Hindlimb muscle (tissue), 1 donor: Measurements from ENCODE around the gene PRKCG. TPM values are rescaled to one million over a fixed set of nuclear protein-coding genes. Genes with fewer than 3 reads are reported as not detected.

Source experiments
- DNase-seq: peaks from one replicate; pipeline ENCODE4 v3.0.0-alpha.2; 2013
- polyA plus RNA-seq: library from polyadenylated mRNA; unstranded; fragments of 120-200 nt; gene quantifications from one replicate; pipeline ENCODE4 v1.2.1, GENCODE V29; 2013; ENCODE audit not compliant: insufficient read length

Gene PRKCG
- polyA plus RNA-seq, 1 donor, result 0.43 TPM

DNA sequence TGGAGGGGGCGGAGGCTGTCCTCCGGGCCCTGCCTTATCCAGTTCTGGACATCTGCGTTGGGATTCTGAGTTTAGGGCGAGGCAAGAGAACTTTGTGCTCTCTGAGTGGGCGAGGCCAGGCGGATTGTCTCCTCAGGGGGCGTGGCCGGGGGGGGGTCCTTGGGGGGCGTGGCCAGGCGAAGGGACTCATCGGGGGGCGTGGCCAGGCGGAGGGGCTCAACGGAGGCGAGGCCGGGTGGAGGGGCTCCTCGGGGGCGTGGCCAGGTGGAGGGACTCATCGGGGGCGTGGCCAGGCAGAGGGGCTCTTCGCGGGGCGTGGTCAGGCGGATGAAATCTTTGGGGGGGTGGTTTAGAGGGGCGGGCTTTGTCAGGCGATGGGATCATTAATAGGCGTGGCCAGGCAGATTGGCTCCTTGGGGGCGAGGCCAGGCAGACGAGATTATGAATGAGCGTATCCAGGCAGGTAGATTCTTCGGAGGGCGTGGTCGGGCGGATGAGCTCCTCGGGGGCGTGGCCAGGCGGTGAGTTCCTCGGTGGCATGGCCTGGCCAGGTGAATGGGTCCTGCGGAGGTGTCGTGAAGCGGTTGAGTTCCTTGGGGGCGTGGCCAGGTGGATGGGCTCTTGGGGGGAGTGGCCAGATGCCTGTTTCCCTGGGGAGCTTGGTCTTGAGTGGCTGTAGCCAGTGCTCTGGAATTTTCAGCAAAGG lies 16.8 kb downstream of the PRKCG start:
- DNase-seq, result no peak

DNA sequence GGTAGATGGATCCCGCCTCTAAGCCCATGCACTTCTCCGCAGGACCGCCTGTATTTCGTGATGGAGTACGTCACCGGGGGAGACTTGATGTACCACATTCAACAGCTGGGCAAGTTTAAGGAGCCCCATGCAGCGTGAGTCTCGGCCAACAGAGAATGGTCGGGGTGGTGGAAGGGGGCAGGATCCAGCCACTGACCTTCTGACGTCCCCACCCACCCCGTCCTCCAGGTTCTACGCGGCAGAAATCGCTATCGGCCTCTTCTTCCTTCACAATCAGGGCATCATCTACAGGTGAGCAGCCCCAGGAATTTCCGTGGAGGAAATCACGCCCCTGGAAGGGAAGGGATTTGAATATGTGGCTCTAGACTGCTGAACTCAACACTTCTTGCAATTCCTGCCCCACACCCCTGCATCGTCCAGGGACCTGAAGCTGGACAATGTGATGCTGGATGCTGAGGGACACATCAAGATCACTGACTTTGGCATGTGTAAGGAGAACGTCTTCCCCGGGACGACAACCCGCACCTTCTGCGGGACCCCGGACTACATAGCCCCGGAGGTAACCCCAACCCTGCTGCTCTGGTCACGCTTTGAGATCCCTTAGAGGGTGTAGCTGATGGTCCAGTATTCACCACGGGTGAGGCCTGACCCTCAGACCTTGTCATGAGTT lies 18.3 kb downstream of the PRKCG start:
- DNase-seq, result no peak

DNA sequence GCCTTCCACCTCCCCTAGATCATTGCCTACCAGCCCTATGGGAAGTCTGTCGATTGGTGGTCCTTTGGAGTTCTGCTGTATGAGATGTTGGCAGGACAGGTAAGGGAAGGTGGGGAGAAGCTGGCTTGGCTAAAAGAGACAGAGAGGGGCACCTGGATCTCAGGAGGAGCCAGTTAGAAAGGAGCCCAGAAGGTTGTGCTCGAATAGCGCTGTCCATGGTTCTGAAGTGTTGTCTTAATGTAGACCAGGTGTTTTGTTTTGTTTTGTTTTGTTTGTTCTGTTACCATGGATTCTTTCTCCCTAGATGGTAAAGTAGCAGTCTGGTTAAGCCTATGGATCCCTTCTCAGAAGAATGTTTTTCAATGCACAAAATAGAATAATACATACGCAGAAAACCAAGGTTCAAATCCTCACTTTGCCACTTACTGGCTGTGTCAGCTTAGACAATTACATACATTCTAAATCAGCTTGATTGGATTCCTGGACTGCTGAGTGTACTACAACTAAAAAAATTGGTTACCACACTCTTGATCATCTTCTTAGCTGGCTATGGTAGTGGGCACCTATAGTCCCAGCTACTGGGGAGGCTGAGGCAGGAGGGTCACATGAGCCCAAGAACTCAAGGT lies 21.2 kb downstream of the PRKCG start:
- peak; percentile 48 for DNase-seq

DNA sequence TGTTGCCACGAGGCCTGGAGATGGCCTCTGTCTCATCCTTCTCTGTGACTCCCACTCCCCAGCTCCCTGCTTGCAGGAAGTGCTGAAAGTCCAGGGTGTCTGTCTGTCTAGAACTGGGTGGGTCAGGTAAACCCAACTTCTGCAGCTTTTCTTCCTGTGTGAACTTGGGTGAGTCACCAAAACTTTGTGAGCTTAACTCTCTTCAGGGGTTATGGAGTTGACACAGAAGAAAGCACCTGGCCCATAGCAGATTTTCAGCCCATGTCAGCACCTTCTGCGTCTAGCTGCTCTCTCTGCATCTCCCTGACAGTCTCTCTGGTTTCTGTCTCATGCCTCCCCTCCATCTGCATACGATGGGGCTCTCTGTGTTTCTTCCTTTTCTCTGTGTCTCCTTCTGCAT lies 22.9 kb downstream of the PRKCG start:
- no peak for DNase-seq

DNA sequence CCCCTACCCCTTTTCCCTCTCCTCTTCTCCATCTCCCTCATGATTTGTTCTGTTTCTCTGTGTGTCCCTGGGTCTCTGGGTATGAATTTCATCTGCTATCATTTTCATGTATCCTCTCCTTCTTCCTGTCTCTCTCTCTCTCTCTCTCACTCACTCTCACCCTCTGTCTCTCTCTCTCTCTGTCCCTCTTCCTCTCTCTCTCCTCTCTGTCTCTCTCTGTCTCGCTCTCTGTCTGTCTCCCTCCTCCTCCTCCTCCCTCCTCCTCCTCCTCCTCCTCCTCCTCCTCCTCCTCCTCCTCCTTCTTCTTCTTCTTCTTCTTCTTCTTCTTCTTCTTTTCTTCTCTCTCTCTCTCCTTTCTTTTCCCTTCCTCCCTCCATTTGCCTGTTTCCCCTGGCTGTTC lies 23.8 kb downstream of the PRKCG start:
- DNase-seq, result no peak

DNA sequence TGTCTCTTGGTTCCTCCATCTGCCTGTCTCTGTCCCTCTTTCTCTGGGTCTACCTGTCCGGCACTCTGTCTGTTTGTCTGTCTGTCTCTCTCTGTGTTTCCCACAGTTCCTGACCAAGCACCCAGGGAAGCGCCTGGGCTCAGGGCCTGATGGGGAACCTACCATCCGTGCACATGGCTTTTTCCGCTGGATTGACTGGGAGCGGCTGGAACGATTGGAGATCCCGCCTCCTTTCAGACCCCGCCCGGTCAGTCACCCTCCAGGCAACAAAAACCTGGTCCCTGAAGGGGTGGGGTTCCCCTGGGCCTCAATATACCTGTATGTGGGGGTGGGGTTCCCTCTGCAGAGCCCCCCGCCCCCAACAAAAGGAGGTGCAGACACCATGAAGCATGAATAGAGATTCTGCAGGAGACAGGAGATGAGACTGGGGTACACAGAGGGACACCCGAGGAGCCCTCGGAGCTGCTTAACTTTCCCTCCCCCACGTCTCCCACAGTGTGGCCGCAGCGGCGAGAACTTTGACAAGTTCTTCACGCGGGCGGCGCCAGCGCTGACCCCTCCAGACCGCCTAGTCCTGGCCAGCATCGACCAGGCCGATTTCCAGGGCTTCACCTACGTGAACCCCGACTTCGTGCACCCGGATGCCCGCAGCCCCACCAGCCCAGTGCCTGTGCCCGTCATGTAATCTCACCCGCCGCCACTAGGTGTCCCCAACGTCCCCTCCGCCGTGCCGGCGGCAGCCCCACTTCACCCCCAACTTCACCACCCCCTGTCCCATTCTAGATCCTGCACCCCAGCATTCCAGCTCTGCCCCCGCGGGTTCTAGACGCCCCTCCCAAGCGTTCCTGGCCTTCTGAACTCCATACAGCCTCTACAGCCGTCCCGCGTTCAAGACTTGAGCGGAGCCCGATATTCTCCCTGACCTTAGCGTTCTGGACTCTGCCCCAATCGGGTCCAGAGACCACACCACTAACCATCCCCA lies 24.5 kb downstream of the PRKCG start:
- DNase-seq, result no peak

DNA sequence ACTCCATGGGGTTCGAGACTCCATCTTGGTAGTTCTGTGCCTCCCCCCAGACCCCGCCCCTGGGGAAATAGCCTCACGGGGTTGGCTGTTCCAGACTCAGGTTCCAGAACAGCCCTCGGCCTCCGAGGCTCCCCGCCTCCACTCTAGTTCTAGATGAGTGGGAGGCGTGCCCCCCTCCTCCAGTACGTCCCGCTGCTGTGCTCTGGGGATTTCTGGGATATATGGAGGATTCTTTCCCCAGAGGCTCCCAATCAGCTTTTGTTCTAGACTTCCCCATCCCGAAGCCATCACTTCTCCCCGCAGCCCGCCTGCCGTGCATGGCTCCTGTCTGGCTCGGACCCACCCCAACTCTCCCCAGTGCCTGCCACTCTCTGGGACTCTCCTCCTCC lies 25.2 kb downstream of the PRKCG start:
- no peak for DNase-seq

DNA sequence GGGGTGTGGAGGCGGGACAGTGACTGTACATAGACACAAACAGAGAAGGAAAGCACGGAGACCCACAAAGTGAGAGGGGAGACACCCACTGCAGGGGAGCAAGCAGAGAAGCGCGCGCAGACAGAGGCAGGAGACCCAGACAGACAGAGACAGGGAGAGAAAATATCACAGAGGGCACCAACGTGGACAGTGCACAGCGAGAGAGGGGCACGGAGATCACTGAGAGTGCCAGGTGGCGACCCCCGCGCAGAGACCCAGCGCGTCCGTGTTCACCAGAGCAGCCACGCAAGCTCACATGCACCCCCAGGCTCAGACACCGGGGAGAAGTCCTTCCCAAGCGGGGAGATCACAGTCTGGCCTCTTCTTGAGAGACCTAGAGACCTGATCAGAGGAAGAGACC lies 25.7 kb downstream of the PRKCG start:
- no peak for DNase-seq

DNA sequence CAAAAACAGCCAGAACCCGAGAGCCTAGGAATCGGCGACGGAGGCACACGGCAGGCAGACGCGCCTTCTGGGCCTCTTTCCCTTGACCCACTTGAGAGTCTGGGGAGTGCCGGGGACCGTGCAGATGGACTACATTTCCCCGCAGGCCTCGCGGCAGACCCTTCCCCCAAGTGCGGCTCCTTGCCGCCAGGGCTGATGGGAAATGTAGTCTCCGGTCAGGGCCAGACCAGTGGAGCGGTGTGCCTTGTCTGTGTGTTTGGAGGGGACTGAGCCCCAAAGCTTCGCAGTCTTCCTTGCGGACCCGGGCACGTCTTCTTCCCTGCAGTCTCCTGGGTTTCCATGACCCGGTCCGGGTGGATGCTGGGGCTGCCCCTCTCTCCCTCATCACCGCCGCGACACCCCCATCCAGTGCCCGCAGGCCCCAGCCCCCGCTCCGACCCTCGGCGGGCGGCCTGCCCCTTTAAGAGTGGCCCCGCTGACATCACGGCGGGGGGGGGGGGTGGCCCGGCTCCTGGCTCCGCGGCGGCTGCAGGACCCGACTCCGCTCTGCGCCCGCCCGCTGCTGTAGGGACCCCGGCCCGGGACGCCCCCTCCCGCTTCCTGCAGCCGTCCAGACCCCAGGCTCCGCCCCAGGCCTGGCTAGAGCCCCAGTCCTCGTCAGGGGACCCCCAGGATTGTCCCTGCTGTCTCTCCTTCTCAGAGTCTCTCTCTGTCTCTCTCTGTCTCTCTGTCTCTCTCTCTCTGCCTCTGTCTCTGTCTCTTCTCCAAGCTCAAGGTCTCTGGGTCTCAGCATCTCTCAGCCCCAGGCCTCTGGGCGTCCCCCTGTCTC lies 26.3 kb downstream of the PRKCG start:
- DNase-seq, result peak; percentile 32

DNA sequence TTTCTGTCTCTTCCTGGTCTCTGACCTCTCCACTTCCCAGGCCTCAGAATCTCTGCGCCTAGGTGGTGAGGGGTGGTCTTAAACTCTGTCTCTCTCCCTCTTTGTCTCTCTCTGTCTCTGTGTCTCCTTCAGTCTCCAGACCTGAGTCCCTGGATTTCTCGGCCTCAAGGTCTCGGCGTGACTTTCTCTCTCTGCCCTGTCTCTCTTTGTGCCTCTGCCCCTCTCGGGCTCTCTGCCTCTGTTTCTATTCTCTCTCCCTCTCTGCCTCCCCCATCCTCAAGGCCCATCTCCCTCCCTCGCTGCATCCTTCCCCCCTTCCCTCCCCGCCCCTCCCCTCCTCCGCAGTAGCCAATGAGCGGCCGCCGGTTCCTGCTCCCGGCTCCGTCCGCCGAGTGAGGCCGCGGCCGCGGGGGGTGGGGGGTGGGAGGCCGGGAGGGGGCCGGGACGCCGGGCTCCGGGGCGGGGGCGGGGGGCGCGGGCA lies 27.0 kb downstream of the PRKCG start, which contains the start of gene CACNG7:
CACNG7 (plus strand) TSS at position 344 of the 481 bp plus-strand sequence. CDS start 3,554 bp downstream, outside the sequence.
- no peak for DNase-seq

DNA sequence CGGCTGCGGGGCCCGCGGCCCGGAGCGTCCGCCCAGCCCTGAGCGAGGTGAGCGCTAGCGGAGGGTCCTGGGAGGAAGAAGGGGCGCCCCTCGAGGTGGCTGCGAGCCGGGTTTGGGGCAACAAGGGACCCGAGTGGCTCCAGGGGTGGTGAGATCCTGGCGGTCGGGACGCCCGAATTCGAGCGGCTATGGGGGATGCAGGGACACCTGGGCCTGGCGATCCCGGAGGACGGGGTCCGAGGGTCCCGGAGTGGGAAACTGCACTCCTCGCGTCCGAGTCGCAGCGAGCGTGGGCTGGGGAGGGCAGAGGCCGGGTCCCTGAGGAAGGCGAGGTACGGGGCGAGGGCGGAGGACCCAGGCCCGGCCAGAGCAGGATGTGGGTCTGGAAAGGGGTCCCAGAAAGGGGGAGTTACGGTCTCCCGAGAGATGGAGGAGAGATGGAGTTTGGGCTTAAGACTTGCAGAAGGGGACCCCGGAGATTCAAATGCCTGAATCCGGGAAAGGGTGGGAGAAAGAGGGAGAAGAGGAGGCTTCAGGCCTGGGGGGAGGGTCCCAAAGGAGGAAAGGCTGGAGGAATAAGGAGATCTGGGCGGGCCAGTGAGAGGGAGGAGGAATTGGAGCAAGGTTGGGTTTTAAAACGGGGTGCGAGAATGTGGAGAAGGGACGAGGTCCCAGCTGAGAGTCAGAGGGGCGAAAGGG lies 27.6 kb downstream of the PRKCG start:
- DNase-seq, result no peak

DNA sequence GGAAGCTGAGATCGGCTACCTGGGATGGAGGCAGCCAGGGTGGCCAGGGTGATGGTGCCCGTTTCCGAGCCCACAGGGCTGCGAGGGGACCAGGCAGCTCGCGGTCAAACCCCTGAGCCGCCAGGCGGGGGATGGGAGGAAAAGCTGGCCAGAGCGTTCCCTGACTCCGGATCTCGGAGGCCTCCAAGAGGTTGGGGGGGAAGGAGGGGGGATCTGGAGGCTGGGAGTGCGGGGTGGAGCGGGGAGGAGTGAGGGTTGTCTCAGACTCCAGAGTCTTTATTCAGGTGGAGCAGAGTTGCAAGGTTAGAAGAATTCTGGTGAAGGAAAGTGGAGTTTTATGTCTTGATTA lies 28.1 kb downstream of the PRKCG start:
- no peak for DNase-seq

DNA sequence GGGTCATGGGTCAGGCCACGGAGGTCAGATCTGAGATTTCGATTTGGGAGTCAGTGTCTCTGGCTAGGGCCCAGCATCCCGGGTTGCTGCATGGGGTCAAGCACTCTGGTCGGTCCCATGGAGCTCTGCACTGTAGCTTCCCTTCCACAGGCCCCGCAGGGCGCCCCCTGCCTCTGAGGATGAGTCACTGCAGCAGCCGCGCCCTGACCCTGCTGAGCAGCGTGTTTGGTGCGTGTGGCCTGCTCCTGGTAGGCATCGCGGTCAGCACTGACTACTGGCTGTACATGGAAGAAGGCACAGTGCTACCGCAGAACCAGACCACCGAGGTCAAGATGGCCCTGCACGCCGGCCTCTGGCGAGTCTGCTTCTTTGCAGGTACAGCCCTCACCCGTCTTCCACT lies 30.7 kb downstream of the PRKCG start:
- no peak for DNase-seq

DNA sequence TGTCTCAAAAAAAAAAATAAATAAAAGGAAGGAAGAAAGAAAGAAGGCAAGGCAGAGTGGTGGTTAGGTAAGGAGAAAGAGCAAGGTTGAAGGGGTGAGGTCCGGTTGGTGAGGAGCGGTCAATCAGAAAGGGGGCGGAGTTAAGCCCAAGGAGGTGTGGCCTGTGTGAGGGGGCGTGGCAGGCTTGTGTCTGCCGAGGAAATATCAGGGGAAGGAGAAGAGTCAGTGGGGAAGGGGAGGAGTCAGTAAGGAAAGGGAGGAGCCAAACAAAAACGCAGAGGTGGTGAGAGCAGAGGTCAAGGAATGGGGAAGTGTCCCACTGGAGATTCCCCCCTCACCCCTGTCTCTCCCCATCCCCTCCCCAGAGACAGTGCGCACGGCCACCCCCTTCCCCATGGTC lies 33.0 kb downstream of the PRKCG start:
- DNase-seq, result no peak

DNA sequence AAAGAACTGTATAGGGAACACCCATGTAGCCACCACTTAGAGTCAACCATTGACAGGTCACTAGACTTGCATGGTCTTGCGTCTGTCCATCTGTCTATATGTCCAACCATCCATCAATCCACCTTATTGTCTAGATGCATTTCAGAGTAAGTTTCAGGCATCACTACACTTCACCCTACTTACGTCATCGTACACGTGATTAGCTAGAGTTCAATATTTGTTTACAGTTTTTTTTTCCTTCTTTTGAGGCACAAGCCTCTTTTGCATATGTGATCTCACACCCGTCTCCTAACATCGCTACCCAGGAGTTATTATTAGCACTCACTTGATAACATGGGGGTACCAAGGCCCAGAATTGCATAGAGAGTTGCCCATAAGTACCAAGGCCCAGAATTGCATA lies 34.0 kb downstream of the PRKCG start:
- no peak for DNase-seq

DNA sequence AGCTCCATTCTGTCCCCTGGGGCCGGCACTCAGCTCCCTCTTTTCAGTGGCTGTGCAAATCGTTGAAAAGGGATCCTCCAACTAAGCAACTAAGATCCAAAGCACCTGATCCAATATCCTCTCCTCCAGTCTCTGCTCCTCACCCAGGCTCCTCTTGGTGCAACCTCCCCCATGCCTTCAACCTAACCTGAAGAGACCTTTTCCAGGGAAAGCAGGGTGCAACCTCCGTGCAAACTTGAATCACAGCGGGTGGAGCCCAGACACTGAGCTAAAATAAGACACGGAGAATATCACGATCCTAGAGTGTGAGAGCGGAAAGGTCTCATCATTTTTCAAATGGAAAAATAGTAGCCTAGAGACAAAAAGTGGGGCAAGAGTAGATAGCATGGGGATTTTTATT lies 35.4 kb downstream of the PRKCG start:
- no peak for DNase-seq

DNA sequence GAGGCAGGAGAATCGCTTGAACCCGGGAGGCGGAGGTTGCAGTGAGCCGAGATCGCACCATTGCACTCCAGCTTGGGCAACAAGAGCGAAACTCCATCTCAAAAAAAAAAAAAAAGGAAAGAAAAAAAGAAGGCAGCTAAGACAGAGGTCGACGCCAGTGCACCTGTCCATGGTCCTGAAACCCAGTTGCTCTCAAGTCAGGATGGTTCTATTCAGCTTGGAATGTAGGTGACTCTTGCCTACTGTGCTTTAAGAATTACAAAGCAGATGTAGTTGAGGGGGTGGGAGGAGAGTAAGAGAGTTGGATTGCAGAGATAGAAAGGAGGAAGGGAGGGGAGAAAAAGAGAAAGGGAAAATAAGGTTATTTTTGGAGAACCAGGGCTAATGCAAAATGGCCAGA lies 45.7 kb downstream of the PRKCG start:
- DNase-seq, result peak; percentile 58

DNA sequence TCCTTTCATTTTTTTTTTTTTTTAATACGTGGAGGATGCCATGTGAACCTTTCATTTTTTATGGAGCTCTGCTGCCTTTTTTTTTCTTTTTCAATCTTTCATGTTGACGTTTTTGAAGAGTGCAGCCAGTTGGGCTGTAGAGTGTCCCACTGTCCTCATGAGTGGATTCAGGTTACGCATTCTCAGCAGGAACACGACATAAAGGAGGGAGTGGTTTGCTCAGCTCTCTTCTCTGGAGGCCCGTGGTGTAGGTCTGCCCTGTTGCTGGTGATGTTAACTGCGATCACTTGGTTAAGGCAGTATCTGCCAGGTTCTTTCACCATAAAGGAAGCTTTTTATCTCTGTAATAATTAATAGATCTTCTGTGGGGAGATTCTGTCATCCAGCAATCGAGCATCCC lies 54.0 kb downstream of the PRKCG start:
- no peak for DNase-seq

DNA sequence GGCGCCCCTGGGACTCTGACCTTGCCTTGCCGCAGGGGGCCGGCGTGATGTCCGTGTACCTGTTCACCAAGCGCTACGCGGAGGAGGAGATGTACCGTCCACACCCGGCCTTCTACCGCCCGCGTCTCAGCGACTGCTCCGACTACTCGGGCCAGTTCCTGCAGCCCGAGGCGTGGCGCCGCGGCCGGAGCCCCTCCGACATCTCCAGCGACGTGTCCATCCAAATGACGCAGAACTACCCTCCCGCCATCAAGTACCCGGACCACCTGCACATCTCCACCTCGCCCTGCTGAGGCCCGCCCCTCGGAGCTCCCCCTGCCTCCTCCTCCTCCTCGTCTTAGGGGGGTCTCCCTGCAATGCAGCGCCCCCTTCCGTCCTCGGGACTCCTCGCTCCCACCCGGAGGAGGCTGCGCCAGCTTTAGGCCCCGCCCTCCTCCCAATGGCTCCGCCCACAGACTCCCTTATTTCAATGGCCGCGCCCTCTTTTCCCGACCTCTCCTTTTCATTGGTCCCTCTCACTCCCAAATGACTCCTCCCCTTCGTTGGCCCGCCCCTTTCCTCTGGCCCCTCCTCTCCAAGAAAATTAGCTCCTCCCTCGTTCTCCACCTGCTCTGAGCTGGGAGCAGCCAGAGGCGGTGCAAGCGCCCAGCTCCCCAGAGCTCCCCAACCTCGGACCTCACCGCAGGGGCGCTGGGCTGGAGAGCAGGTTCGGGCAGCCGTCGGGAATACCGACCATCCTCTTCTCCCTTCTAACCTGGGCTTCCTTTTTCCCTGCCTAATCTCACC lies 60.2 kb downstream of the PRKCG start:
- no peak for DNase-seq

DNA sequence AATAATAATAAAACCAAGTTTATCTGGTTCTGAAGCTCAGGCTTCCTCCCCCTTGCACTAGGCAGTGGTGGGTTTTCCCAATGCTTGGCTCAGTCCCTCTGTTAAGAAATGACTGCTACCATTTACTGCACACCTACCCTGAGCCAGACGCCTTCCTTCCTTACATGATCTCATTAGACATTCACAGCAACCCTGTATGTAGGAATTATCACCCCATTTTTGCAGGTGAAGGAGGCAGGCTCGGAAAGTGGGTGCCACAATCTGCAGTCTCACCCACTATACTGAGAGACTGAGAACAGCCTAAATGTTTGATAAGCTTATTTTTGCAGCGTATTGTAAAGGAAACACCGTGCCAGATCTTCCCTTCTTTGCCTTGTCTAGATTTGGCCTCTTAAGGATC lies 62.4 kb downstream of the PRKCG start:
- no peak for DNase-seq
